ENCODE data around the gene PLP2.
"Not testable (repeated sequence)": the region's sequence is repeated elsewhere in the genome, so short reads cannot be mapped to it uniquely, and the experiment has no call there.

Gene PLP2

GRCh38 chrX:49142264-49142663 is 29.4 kb upstream of the PLP2 start:
- 0 out of 2 replicates have a peak, but pooled peaks have one; percentile 14 for TF ChIP-seq CTCF (IDR thresholded peaks at IDR 0.05; ENCODE audit: borderline replicate concordance, insufficient read depth, low read depth, low read length)
- not testable (repeated sequence) for H3K4me3 ChIP-seq (ENCODE audit: low read depth, low read length)

- H3K4me3 ChIP-seq (ENCODE audit: low read depth, low read length): not testable (repeated sequence)
Observed at GRCh38 chrX:49143154-49143553, 28.5 kb upstream of the PLP2 start.

- no peak for TF ChIP-seq CTCF (IDR thresholded peaks at IDR 0.05; ENCODE audit: borderline replicate concordance, insufficient read depth, low read depth, low read length)
- H3K4me3 ChIP-seq (ENCODE audit: low read depth, low read length): no peak overlapping the region
Observed at GRCh38 chrX:49147282-49147681, 24.4 kb upstream of the PLP2 start.

GRCh38 chrX:49147936-49148335 is 23.8 kb upstream of the PLP2 start:
- no peak for TF ChIP-seq CTCF (IDR thresholded peaks at IDR 0.05; ENCODE audit: borderline replicate concordance, insufficient read depth, low read depth, low read length)
- no peak overlapping the region for H3K4me3 ChIP-seq (ENCODE audit: low read depth, low read length)

- not testable (repeated sequence) for H3K4me3 ChIP-seq (ENCODE audit: low read depth, low read length)
Observed at GRCh38 chrX:49148390-49149100, 23.2 kb upstream of the PLP2 start.

- H3K4me3 ChIP-seq (ENCODE audit: low read depth, low read length): not testable (repeated sequence)
Observed at GRCh38 chrX:49149291-49149690, 22.4 kb upstream of the PLP2 start.

GRCh38 chrX:49153467-49153866 is 18.2 kb upstream of the PLP2 start:
- TF ChIP-seq CTCF (IDR thresholded peaks at IDR 0.05; ENCODE audit: borderline replicate concordance, insufficient read depth, low read depth, low read length): no peak
- no peak overlapping the region for H3K4me3 ChIP-seq (ENCODE audit: low read depth, low read length)

GRCh38 chrX:49155243-49155899 is 16.3 kb upstream of the PLP2 start:
- no peak for TF ChIP-seq CTCF (IDR thresholded peaks at IDR 0.05; ENCODE audit: borderline replicate concordance, insufficient read depth, low read depth, low read length)
- H3K4me3 ChIP-seq (ENCODE audit: low read depth, low read length): peak overlapping the region; percentile 55

Data from GM12875 (cell line).